CD14-positive monocyte (primary cell): ENCODE measurements around the gene NUMBL. TPM values are rescaled to one million over a fixed set of nuclear protein-coding genes. Genes with fewer than 3 reads are reported as not detected.
"Not testable (repeated sequence)": the region's sequence is repeated elsewhere in the genome, so short reads cannot be mapped to it uniquely, and the experiment has no call there.

Experiments used
- DNase-seq, 3 donors: peaks; one replicate each; pipeline ENCODE4 v3.0.0-alpha.2; 2011 to 2022
- H2AFZ ChIP-seq: 2 replicates; pipeline ENCODE4 v1.6.0; 2012; ENCODE audit warnings: mild to moderate bottlenecking, low read depth, low read length, inconsistent platforms; ENCODE audit not compliant: insufficient read depth, poor library complexity, severe bottlenecking
- H3K27ac ChIP-seq, 2 donors: 1 replicate in 1 of 2; 2 replicates in 1 of 2; pipeline ENCODE4 v1.5.1; 2012 to 2013; ENCODE audit warnings: low read length in 2 of 2, control low read depth in 1 of 2, inconsistent platforms in 1 of 2, low read depth in 1 of 2, mild to moderate bottlenecking in 1 of 2
- H3K27me3 ChIP-seq, 2 donors: one replicate each; pipeline versions ENCODE4 v1.6.0 to v1.6.1; 2011 to 2013; ENCODE audit warnings: low read length in 2 of 2; ENCODE audit not compliant: control insufficient read depth in 2 of 2, insufficient read depth in 2 of 2
- H3K36me3 ChIP-seq, 2 donors: replicated peaks in 1 of 2; 1 replicate in 1 of 2; 2 replicates in 1 of 2; pipeline versions ENCODE4 v1.5.1 to v1.6.1; 2012 to 2013; ENCODE audit warnings: low read length in 2 of 2, control low read depth in 1 of 2, inconsistent platforms in 1 of 2, mild to moderate bottlenecking in 1 of 2; ENCODE audit not compliant: insufficient read depth in 2 of 2, control insufficient read depth in 1 of 2
- H3K4me1 ChIP-seq, 2 donors: 1 replicate in 1 of 2; 2 replicates in 1 of 2; pipeline versions ENCODE4 v1.5.1 to v1.6.1; 2012 to 2013; ENCODE audit warnings: low read length in 2 of 2, control low read depth in 1 of 2, inconsistent platforms in 1 of 2, mild to moderate bottlenecking in 1 of 2, moderate library complexity in 1 of 2; ENCODE audit not compliant: insufficient read depth in 2 of 2, control insufficient read depth in 1 of 2
- H3K4me2 ChIP-seq: replicated peaks from 2 replicates; pipeline ENCODE3; 2012; ENCODE audit warnings: low read length, moderate library complexity, mild to moderate bottlenecking; ENCODE audit not compliant: poor library complexity, severe bottlenecking; ENCODE audit errors: extremely low read depth
- H3K4me3 ChIP-seq, 3 experiments: fragments of 200-600 bp in 1 of 3; sonication (generic) in 1 of 3; replicated peaks in 1 of 3; 1 replicate in 2 of 3; 2 replicates in 1 of 3; pipeline ENCODE4 v1.5.1; 2011 to 2013; ENCODE audit warnings: low read length in 3 of 3, mild to moderate bottlenecking in 3 of 3, control low read depth in 2 of 3, low read depth in 2 of 3, inconsistent platforms in 1 of 3, moderate library complexity in 1 of 3
- H3K79me2 ChIP-seq: 2 replicates; pipeline ENCODE4 v1.6.0; 2012; ENCODE audit warnings: mild to moderate bottlenecking, control low read depth, inconsistent platforms, low read length, moderate library complexity; ENCODE audit not compliant: insufficient read depth
- H3K9ac ChIP-seq: 2 replicates; pipeline ENCODE4 v1.6.0; 2017; ENCODE audit warnings: low read length, mild to moderate bottlenecking; ENCODE audit not compliant: insufficient read depth, poor library complexity, severe bottlenecking
- H3K9me3 ChIP-seq, 2 donors: replicated peaks in 1 of 2; 1 replicate in 1 of 2; 2 replicates in 1 of 2; pipeline versions ENCODE4 v1.5.1 to v1.6.1; 2012 to 2013; ENCODE audit warnings: low read length in 2 of 2, control low read depth in 1 of 2; ENCODE audit not compliant: control insufficient read depth in 1 of 2, insufficient read depth in 1 of 2
- H4K20me1 ChIP-seq: 2 replicates; pipeline ENCODE4 v1.6.0; 2012; ENCODE audit warnings: mild to moderate bottlenecking, low read length, control low read depth, moderate library complexity; ENCODE audit not compliant: insufficient read depth
- H3K27ac Mint-ChIP-seq, 7 donors: one replicate each; pipeline ENCODE4 v1.8.0; 2020; ENCODE audit warnings: mild to moderate bottlenecking in 7 of 7, mixed read lengths in 7 of 7, moderate library complexity in 6 of 7, inconsistent platforms in 2 of 7
- H3K27me3 Mint-ChIP-seq, 3 donors: one replicate each; pipeline ENCODE4 v1.8.0; 2021 to 2022; ENCODE audit warnings: low read depth in 3 of 3, mild to moderate bottlenecking in 3 of 3, mixed read lengths in 3 of 3, moderate library complexity in 3 of 3, inconsistent platforms in 1 of 3
- H3K36me3 Mint-ChIP-seq, 2 donors: one replicate each; pipeline ENCODE4 v1.8.0; 2020; ENCODE audit warnings: mixed read lengths in 2 of 2, inconsistent platforms in 1 of 2, mild to moderate bottlenecking in 1 of 2
- H3K4me1 Mint-ChIP-seq: one replicate; pipeline ENCODE4 v1.8.0; 2020; ENCODE audit warnings: mild to moderate bottlenecking, mixed read lengths
- H3K4me3 Mint-ChIP-seq, 2 donors: one replicate each; pipeline ENCODE4 v1.8.0; 2020; ENCODE audit warnings: mild to moderate bottlenecking in 2 of 2, mixed read lengths in 2 of 2, moderate library complexity in 1 of 2
- H3K9me3 Mint-ChIP-seq, 7 donors: one replicate each; pipeline ENCODE4 v1.8.0; 2020 to 2022; ENCODE audit warnings: mixed read lengths in 7 of 7, mild to moderate bottlenecking in 6 of 7, moderate library complexity in 6 of 7, inconsistent platforms in 2 of 7
- WGBS: methylation state at CpG from one replicate; pipeline ENCODE4 v1.1.5; 2013; ENCODE audit warnings: missing lambda C conversion rate; ENCODE audit not compliant: insufficient coverage; 5-methylcytosine and 5-hydroxymethylcytosine counted together
- intact Hi-C, 2 donors: fragments of 100-400 bp; cut with micrococcal nuclease; formaldehyde crosslinking; loops; one replicate each; pipeline versions ENCODE4 v1.15.0 to v1.15.1; 2023
- polyA plus RNA-seq, 3 donors: library from polyadenylated mRNA; depleted of rRNA in 1 of 3; unstranded in 2 of 3; stranded (reverse) in 1 of 3; fragments of 300-500 nt in 2 of 3; fragments of >200 nt in 1 of 3; fragmentation: Illumina TruSeq in 2 of 3; gene quantifications; 1 replicate in 2 of 3; 2 replicates in 1 of 3; pipeline ENCODE4 v1.2.3, GENCODE V29; 2012 to 2021
- TF ChIP-seq, protein P1 (sequence below): fragments of 200-600 bp; IDR thresholded peaks from one replicate; pipeline ENCODE4 v1.8.0; 2022; ENCODE audit warnings: antibody characterized with exemption, mild to moderate bottlenecking

NUMBL gene
- polyA plus RNA-seq, 3 donors: 0.12 to 7.2 (median 0.45) TPM

DNA sequence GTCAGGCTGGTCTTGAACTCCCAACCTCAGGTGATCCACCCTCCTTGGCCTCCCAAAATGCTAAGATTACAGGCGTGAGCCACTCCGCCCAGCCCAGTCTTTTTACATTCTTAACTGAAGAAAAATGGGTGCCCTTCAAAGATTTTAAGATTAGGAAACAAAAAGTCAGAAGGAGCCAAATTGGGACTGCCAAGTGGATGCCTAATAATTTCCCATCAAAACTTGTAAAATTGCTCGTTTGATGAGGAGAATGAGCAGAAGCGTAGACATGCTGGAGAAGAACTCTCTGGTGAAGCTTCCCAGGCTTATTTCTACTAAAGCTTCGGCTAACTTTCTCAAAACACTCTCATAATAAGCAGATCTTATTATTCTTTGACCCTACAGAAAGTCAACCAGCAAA is 31.3 kb downstream of the NUMBL start:
- DNase-seq: no peak
- TF ChIP-seq, protein P1, sequence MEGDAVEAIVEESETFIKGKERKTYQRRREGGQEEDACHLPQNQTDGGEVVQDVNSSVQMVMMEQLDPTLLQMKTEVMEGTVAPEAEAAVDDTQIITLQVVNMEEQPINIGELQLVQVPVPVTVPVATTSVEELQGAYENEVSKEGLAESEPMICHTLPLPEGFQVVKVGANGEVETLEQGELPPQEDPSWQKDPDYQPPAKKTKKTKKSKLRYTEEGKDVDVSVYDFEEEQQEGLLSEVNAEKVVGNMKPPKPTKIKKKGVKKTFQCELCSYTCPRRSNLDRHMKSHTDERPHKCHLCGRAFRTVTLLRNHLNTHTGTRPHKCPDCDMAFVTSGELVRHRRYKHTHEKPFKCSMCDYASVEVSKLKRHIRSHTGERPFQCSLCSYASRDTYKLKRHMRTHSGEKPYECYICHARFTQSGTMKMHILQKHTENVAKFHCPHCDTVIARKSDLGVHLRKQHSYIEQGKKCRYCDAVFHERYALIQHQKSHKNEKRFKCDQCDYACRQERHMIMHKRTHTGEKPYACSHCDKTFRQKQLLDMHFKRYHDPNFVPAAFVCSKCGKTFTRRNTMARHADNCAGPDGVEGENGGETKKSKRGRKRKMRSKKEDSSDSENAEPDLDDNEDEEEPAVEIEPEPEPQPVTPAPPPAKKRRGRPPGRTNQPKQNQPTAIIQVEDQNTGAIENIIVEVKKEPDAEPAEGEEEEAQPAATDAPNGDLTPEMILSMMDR: no peak
- Histone ChIP-seq H3K4me3 (no peak overlapping the region), H3K27ac (no peak overlapping the region), H3K9me3 (no peaks in the 10 kb centered on the region), H3K79me2 (no peaks in the 10 kb centered on the region), H2AFZ (no peak overlapping the region), H3K36me3 (no peaks in the 10 kb centered on the region), H3K27me3 (peaks cover 0 to 7% of the 10 kb centered on the region in 2 donors), H4K20me1 (no peaks in the 10 kb centered on the region), H3K9ac (no peak overlapping the region), H3K4me1 (peaks cover 10 to 16% of the 10 kb centered on the region in 2 donors), H3K4me2 (no peak overlapping the region)
- H3K4me3 Mint-ChIP-seq: no peak overlapping the region
- 100% methylated on average over 5 of the region's 5 CpGs for WGBS
- H3K9me3 Mint-ChIP-seq: peaks cover 0 to 4% (median 0%) of the 10 kb centered on the region in 7 donors
- intact Hi-C loops: no loop called here
- peaks cover 10 to 14% (median 11%) of the 10 kb centered on the region in 3 donors for H3K27me3 Mint-ChIP-seq
- H3K27ac Mint-ChIP-seq: no peak overlapping the region
- peaks cover 9% of the 10 kb centered on the region for H3K4me1 Mint-ChIP-seq
- H3K36me3 Mint-ChIP-seq: no peaks in the 10 kb centered on the region

DNA sequence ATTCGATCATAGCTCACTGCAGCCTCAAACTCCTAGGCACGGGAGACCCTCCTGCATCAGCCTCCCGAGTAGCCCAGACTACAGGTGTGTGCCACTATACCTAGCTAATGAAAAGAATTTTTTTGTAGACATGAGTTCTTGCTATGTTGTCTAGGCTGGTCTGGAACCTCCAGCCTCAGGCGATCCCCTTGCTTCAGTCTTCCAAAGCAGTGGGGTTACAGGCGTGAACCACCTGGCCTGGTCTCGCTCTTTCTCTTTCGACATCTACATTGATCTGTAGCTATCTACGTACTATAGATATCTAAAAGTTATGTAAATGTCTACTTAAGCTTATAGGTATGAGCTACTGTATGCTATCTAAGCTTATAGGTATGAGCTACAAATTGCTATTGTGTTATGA is 32.4 kb downstream of the NUMBL start:
- no peaks in the 10 kb centered on the region for H4K20me1 ChIP-seq
- no peak overlapping the region for H2AFZ ChIP-seq
- H3K27me3 ChIP-seq: no peaks in the 10 kb centered on the region
- no peaks in the 10 kb centered on the region for H3K9me3 ChIP-seq
- 97% methylated on average over 4 of the region's 8 CpGs for WGBS
- H3K9ac ChIP-seq: no peak overlapping the region
- peaks cover 3 to 4% (median 3%) of the 10 kb centered on the region in 3 donors for H3K27me3 Mint-ChIP-seq
- H3K4me1 Mint-ChIP-seq: no peaks in the 10 kb centered on the region
- H3K27ac ChIP-seq: no peak overlapping the region
- intact Hi-C loops: no loop called here
- no peaks in the 10 kb centered on the region for H3K79me2 ChIP-seq
- H3K4me2 ChIP-seq: no peak overlapping the region
- no peak overlapping the region for H3K4me3 ChIP-seq
- H3K36me3 Mint-ChIP-seq: no peaks in the 10 kb centered on the region
- H3K36me3 ChIP-seq: no peaks in the 10 kb centered on the region
- DNase-seq: no peak
- H3K4me1 ChIP-seq: peaks cover under 1 to 6% of the 10 kb centered on the region in 2 donors
- peaks cover 0 to 4% (median 0%) of the 10 kb centered on the region in 7 donors for H3K9me3 Mint-ChIP-seq
- no peak overlapping the region for H3K27ac Mint-ChIP-seq
- TF ChIP-seq, protein P1: no peak
- H3K4me3 Mint-ChIP-seq: no peak overlapping the region

DNA sequence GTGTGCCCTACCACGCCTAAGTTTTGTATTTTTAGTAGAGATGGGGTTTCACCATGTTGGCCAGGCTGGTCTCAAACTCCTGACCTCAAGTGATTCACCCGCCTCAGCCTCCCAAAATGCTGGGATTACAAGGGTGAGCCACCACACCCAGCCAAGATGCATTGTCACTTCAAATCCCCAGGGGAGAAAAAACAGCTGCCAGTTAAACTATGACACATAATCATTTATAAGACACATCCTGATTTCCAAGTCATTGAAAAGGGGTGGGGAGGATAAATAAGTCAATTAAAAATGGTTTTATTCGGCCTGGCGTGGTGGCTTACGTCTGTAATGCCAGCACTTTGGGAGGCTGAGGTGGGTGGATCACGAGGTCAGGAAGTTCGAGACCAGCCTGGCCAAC is 34.8 kb downstream of the NUMBL start:
- H3K79me2 ChIP-seq, H3K9me3 Mint-ChIP-seq, intact Hi-C loops, H3K4me1 ChIP-seq, H3K4me2 ChIP-seq, H3K27ac ChIP-seq, H2AFZ ChIP-seq, H3K4me3 ChIP-seq, H3K27me3 Mint-ChIP-seq, H3K4me3 Mint-ChIP-seq, H3K27me3 ChIP-seq, H3K9me3 ChIP-seq, H3K27ac Mint-ChIP-seq, H3K9ac ChIP-seq, DNase-seq, H3K36me3 Mint-ChIP-seq, H3K36me3 ChIP-seq, H3K4me1 Mint-ChIP-seq, H4K20me1 ChIP-seq: not testable (repeated sequence)
- WGBS: 93% methylated on average over 3 of the region's 7 CpGs
